ENCODE results near the gene HIVEP2.

The HIVEP2 gene

GRCh38 chr6:142913036-142913510 lies 31.9 kb downstream of the HIVEP2 start:
- WGBS (ENCODE audit: extremely low coverage, insufficient coverage, insufficient read length) = no CpG with 5 or more reads among the region's 5 CpGs
- Histone ChIP-seq H3K36me3 (ENCODE audit: control insufficient read depth in 1 of 2, insufficient read depth in 2 of 2, low read length in 2 of 2) (no peaks in the 10 kb centered on the region), H3K79me1 (ENCODE audit: low read length) (no peaks in the 10 kb centered on the region)

GRCh38 chr6:142912125-142912524 lies 32.9 kb downstream of the HIVEP2 start:
- Histone ChIP-seq H2BK120ac (ENCODE audit: insufficient read depth, low read length, poor library complexity) (no peak overlapping the region), H3K79me1 (ENCODE audit: low read length) (no peaks in the 10 kb centered on the region), H3K36me3 (ENCODE audit: control insufficient read depth in 1 of 2, insufficient read depth in 2 of 2, low read length in 2 of 2) (no peaks in the 10 kb centered on the region), H3K27me3 (ENCODE audit: insufficient read depth, low read length) (no peaks in the 10 kb centered on the region), H3K79me2 (ENCODE audit: control insufficient read depth, insufficient read depth, low read length, poor library complexity) (no peaks in the 10 kb centered on the region), H4K91ac (ENCODE audit: low read depth, low read length) (no peak overlapping the region), H3K4me3 (ENCODE audit: low read depth, low read length) (no peak overlapping the region), H3K14ac (ENCODE audit: low read length) (no peak overlapping the region), H3K4me2 (ENCODE audit: low read length) (no peak overlapping the region), H3K9me3 (ENCODE audit: insufficient read depth, low read depth, low read length) (no peaks in the 10 kb centered on the region), H3K9ac (ENCODE audit: low read length) (no peak overlapping the region), H3K23ac (ENCODE audit: low read length) (no peak overlapping the region), H4K8ac (ENCODE audit: low read depth, low read length) (no peak overlapping the region), H2BK5ac (ENCODE audit: low read depth, low read length, poor library complexity) (no peak overlapping the region), H3K18ac (ENCODE audit: low read length) (no peak overlapping the region), H2AK5ac (ENCODE audit: low read length) (no peak overlapping the region), H4K12ac (ENCODE audit: low read depth, low read length) (no peak overlapping the region), H3K4ac (ENCODE audit: low read depth, low read length) (no peak overlapping the region), H3K27ac (ENCODE audit: low read depth, low read length) (no peak overlapping the region), H2BK12ac (ENCODE audit: low read length) (no peak overlapping the region), H2AFZ (ENCODE audit: insufficient read depth, low read length, poor library complexity) (no peak overlapping the region), H3K4me1 (ENCODE audit: control insufficient read depth in 1 of 2, insufficient read depth in 2 of 2, low read length in 2 of 2) (no peaks in the 10 kb centered on the region)
- DNase-seq = no peak
- no CpG with 5 or more reads among the region's 4 CpGs for WGBS (ENCODE audit: extremely low coverage, insufficient coverage, insufficient read length)

More at GRCh38 chr6:142913036-142913510, 31.9 kb downstream of the HIVEP2 start:
- Histone ChIP-seq H2AK5ac (ENCODE audit: low read length) (no peak overlapping the region), H2BK5ac (ENCODE audit: low read depth, low read length, poor library complexity) (no peak overlapping the region), H3K18ac (ENCODE audit: low read length) (no peak overlapping the region), H3K4me3 (ENCODE audit: low read depth, low read length) (no peak overlapping the region), H3K4ac (ENCODE audit: low read depth, low read length) (no peak overlapping the region), H3K27me3 (ENCODE audit: insufficient read depth, low read length) (no peaks in the 10 kb centered on the region), H3K9me3 (ENCODE audit: insufficient read depth, low read depth, low read length) (no peaks in the 10 kb centered on the region), H3K4me2 (ENCODE audit: low read length) (no peak overlapping the region), H3K9ac (ENCODE audit: low read length) (no peak overlapping the region), H3K79me2 (ENCODE audit: control insufficient read depth, insufficient read depth, low read length, poor library complexity) (no peaks in the 10 kb centered on the region), H2BK120ac (ENCODE audit: insufficient read depth, low read length, poor library complexity) (no peak overlapping the region), H2BK12ac (ENCODE audit: low read length) (no peak overlapping the region), H3K23ac (ENCODE audit: low read length) (no peak overlapping the region), H3K27ac (ENCODE audit: low read depth, low read length) (no peak overlapping the region), H3K14ac (ENCODE audit: low read length) (no peak overlapping the region), H4K12ac (ENCODE audit: low read depth, low read length) (no peak overlapping the region), H3K4me1 (ENCODE audit: control insufficient read depth in 1 of 2, insufficient read depth in 2 of 2, low read length in 2 of 2) (no peaks in the 10 kb centered on the region), H4K91ac (ENCODE audit: low read depth, low read length) (no peak overlapping the region), H4K8ac (ENCODE audit: low read depth, low read length) (no peak overlapping the region), H2AFZ (ENCODE audit: insufficient read depth, low read length, poor library complexity) (no peak overlapping the region)
- DNase-seq = peak in 1 of 2 donors; percentile 23

- no peak overlapping the region for H3K18ac ChIP-seq (ENCODE audit: low read length)
- H3K4ac ChIP-seq (ENCODE audit: low read depth, low read length) = no peak overlapping the region
- no peaks in the 10 kb centered on the region for H3K9me3 ChIP-seq (ENCODE audit: insufficient read depth, low read depth, low read length)
- H3K4me2 ChIP-seq (ENCODE audit: low read length) = no peak overlapping the region
- no peak overlapping the region for H4K91ac ChIP-seq (ENCODE audit: low read depth, low read length)
- no peak overlapping the region for H3K4me3 ChIP-seq (ENCODE audit: low read depth, low read length)
- no peak overlapping the region for H3K27ac ChIP-seq (ENCODE audit: low read depth, low read length)
- no peak overlapping the region for H3K23ac ChIP-seq (ENCODE audit: low read length)
- H3K27me3 ChIP-seq (ENCODE audit: insufficient read depth, low read length) = no peaks in the 10 kb centered on the region
- WGBS (ENCODE audit: extremely low coverage, insufficient coverage, insufficient read length) = no CpG with 5 or more reads among the region's 2 CpGs
- DNase-seq = no peak
- no peaks in the 10 kb centered on the region for H3K4me1 ChIP-seq (ENCODE audit: control insufficient read depth in 1 of 2, insufficient read depth in 2 of 2, low read length in 2 of 2)
- no peak overlapping the region for H2BK5ac ChIP-seq (ENCODE audit: low read depth, low read length, poor library complexity)
- no peak overlapping the region for H4K8ac ChIP-seq (ENCODE audit: low read depth, low read length)
- no peaks in the 10 kb centered on the region for H3K36me3 ChIP-seq (ENCODE audit: control insufficient read depth in 1 of 2, insufficient read depth in 2 of 2, low read length in 2 of 2)
- H3K79me2 ChIP-seq (ENCODE audit: control insufficient read depth, insufficient read depth, low read length, poor library complexity) = no peaks in the 10 kb centered on the region
- no peak overlapping the region for H2BK12ac ChIP-seq (ENCODE audit: low read length)
- H2AK5ac ChIP-seq (ENCODE audit: low read length) = no peak overlapping the region
- no peak overlapping the region for H2BK120ac ChIP-seq (ENCODE audit: insufficient read depth, low read length, poor library complexity)
- no peak overlapping the region for H3K14ac ChIP-seq (ENCODE audit: low read length)
- no peak overlapping the region for H4K12ac ChIP-seq (ENCODE audit: low read depth, low read length)
- H2AFZ ChIP-seq (ENCODE audit: insufficient read depth, low read length, poor library complexity) = no peak overlapping the region
- H3K9ac ChIP-seq (ENCODE audit: low read length) = no peak overlapping the region
- no peaks in the 10 kb centered on the region for H3K79me1 ChIP-seq (ENCODE audit: low read length)
These were observed 33.5 kb downstream of the HIVEP2 start for GRCh38 chr6:142911430-142911829.

- H3K4me2 ChIP-seq (ENCODE audit: low read length) = no peak overlapping the region
- H3K4me1 ChIP-seq (ENCODE audit: control insufficient read depth in 1 of 2, insufficient read depth in 2 of 2, low read length in 2 of 2) = no peaks in the 10 kb centered on the region
- no peaks in the 10 kb centered on the region for H3K79me1 ChIP-seq (ENCODE audit: low read length)
- H3K4me3 ChIP-seq (ENCODE audit: low read depth, low read length) = no peak overlapping the region
- no peak overlapping the region for H2AFZ ChIP-seq (ENCODE audit: insufficient read depth, low read length, poor library complexity)
- DNase-seq = no peak
- H3K9me3 ChIP-seq (ENCODE audit: insufficient read depth, low read depth, low read length) = no peaks in the 10 kb centered on the region
- no peak overlapping the region for H2BK120ac ChIP-seq (ENCODE audit: insufficient read depth, low read length, poor library complexity)
- no peak overlapping the region for H3K23ac ChIP-seq (ENCODE audit: low read length)
- H3K27me3 ChIP-seq (ENCODE audit: insufficient read depth, low read length) = no peaks in the 10 kb centered on the region
- no peak overlapping the region for H2BK12ac ChIP-seq (ENCODE audit: low read length)
- no peaks in the 10 kb centered on the region for H3K79me2 ChIP-seq (ENCODE audit: control insufficient read depth, insufficient read depth, low read length, poor library complexity)
- H4K91ac ChIP-seq (ENCODE audit: low read depth, low read length) = no peak overlapping the region
- H4K12ac ChIP-seq (ENCODE audit: low read depth, low read length) = no peak overlapping the region
- no peak overlapping the region for H3K14ac ChIP-seq (ENCODE audit: low read length)
- no peak overlapping the region for H2BK5ac ChIP-seq (ENCODE audit: low read depth, low read length, poor library complexity)
- no peak overlapping the region for H3K27ac ChIP-seq (ENCODE audit: low read depth, low read length)
- no peak overlapping the region for H4K8ac ChIP-seq (ENCODE audit: low read depth, low read length)
- H3K4ac ChIP-seq (ENCODE audit: low read depth, low read length) = no peak overlapping the region
- no peak overlapping the region for H3K9ac ChIP-seq (ENCODE audit: low read length)
- H3K36me3 ChIP-seq (ENCODE audit: control insufficient read depth in 1 of 2, insufficient read depth in 2 of 2, low read length in 2 of 2) = no peaks in the 10 kb centered on the region
- H2AK5ac ChIP-seq (ENCODE audit: low read length) = no peak overlapping the region
- H3K18ac ChIP-seq (ENCODE audit: low read length) = no peak overlapping the region
These were observed 35.3 kb downstream of the HIVEP2 start for GRCh38 chr6:142909686-142910085.

Measured in trophoblast cell (in vitro differentiated cells and primary cell).